ENCODE data around the gene FAM9B. TPM values are rescaled to one million over a fixed set of nuclear protein-coding genes. Genes with fewer than 3 reads are reported as not detected.

Gene FAM9B
- polyA plus RNA-seq, 1 donor (not counting 4 experiments of a cell fraction or from before 2014, with no cell fraction given): not detected

- no peak overlapping the region for H3K4me2 ChIP-seq (ENCODE audit: control insufficient read depth, extremely low read depth, insufficient read depth, low read depth, low read length)
- H3K4me1 ChIP-seq (ENCODE audit: control insufficient read depth, extremely low read depth, insufficient read depth, low read length): no peaks in the 10 kb centered on the region
- FAIRE-seq: no peak
- no peak overlapping the region for H2AFZ ChIP-seq (ENCODE audit: control insufficient read depth, low read length)
- H3K36me3 ChIP-seq (ENCODE audit: control insufficient read depth in 2 of 2, extremely low read depth in 1 of 2, insufficient read depth in 2 of 2, low read length in 2 of 2): no peaks in the 10 kb centered on the region
- no peak overlapping the region for H3K27ac ChIP-seq (ENCODE audit: control insufficient read depth, insufficient read depth, low read length)
- dilution Hi-C loops (cut with MboI; ENCODE audit: extremely low pct_ligation_motif_present, low sequenced_read_pairs): no loop called here
- no peaks in the 10 kb centered on the region for H4K20me1 ChIP-seq (ENCODE audit: control insufficient read depth, extremely low read depth, insufficient read depth, low read length)
- H3K9me3 ChIP-seq (ENCODE audit: control insufficient read depth, low read depth, low read length): no peaks in the 10 kb centered on the region
- no peak for DNase-seq (ENCODE audit: low read depth, low spot score)
- TF ChIP-seq EZH2 (IDR thresholded peaks at IDR 0.05; ENCODE audit: low read length): no peak
- TF ChIP-seq, protein P1, sequence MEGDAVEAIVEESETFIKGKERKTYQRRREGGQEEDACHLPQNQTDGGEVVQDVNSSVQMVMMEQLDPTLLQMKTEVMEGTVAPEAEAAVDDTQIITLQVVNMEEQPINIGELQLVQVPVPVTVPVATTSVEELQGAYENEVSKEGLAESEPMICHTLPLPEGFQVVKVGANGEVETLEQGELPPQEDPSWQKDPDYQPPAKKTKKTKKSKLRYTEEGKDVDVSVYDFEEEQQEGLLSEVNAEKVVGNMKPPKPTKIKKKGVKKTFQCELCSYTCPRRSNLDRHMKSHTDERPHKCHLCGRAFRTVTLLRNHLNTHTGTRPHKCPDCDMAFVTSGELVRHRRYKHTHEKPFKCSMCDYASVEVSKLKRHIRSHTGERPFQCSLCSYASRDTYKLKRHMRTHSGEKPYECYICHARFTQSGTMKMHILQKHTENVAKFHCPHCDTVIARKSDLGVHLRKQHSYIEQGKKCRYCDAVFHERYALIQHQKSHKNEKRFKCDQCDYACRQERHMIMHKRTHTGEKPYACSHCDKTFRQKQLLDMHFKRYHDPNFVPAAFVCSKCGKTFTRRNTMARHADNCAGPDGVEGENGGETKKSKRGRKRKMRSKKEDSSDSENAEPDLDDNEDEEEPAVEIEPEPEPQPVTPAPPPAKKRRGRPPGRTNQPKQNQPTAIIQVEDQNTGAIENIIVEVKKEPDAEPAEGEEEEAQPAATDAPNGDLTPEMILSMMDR (optimal IDR thresholded peaks at IDR 0.05 in 1 of 3, IDR thresholded peaks at IDR 0.05 in 1 of 3, conservative IDR thresholded peaks at IDR 0.05 in 1 of 3; ENCODE audit: extremely low read depth in 1 of 3, insufficient read depth in 2 of 3, low read length in 3 of 3): no peak
- no peak overlapping the region for H3K9ac ChIP-seq (ENCODE audit: control insufficient read depth, extremely low read depth, insufficient read depth, low read length)
- H3K79me2 ChIP-seq (ENCODE audit: control insufficient read depth, insufficient read depth, low read length): no peaks in the 10 kb centered on the region
- no peaks in the 10 kb centered on the region for H3K27me3 ChIP-seq (ENCODE audit: control insufficient read depth, extremely low read depth, insufficient read depth, low read length)
- no peak overlapping the region for H3K4me3 ChIP-seq (ENCODE audit: control insufficient read depth in 2 of 3, extremely low read depth in 1 of 3, insufficient read depth in 2 of 3, low read depth in 1 of 3, low read length in 3 of 3)
- no peaks in the 10 kb centered on the region for H3K9me1 ChIP-seq (ENCODE audit: control insufficient read depth, extremely low read depth, insufficient read depth, low read length)
These were observed 30.8 kb upstream of the FAM9B start for GRCh38 chrX:9064694-9065093.

DNA sequence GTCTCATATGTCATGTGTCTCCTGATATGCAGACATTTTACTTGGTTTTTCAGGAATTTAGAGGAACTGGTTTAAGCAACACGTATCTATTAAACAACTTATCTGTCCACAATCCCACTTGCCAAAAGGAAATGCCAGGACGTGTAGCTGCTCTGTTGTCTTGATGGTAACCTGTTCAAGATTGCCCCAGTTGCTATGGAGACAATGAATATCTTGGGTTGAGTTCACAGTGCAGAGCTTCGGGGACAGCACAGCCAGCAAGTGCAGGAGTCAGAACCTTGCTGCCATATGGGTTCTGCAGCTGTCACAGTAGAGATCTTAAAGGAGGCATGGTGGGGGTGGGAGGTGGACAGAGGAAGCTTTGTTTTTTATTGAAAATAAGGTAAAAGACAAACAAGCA, 28.7 kb upstream of the FAM9B start:
- H3K27ac ChIP-seq (ENCODE audit: control insufficient read depth, insufficient read depth, low read length): no peak overlapping the region
- TF ChIP-seq, protein P1 (optimal IDR thresholded peaks at IDR 0.05 in 1 of 3, IDR thresholded peaks at IDR 0.05 in 1 of 3, conservative IDR thresholded peaks at IDR 0.05 in 1 of 3; ENCODE audit: extremely low read depth in 1 of 3, insufficient read depth in 2 of 3, low read length in 3 of 3): no peak
- TF ChIP-seq EZH2 (IDR thresholded peaks at IDR 0.05; ENCODE audit: low read length): no peak
- no peak overlapping the region for H2AFZ ChIP-seq (ENCODE audit: control insufficient read depth, low read length)
- H3K4me3 ChIP-seq (ENCODE audit: control insufficient read depth in 2 of 3, extremely low read depth in 1 of 3, insufficient read depth in 2 of 3, low read depth in 1 of 3, low read length in 3 of 3): no peak overlapping the region
- H3K9ac ChIP-seq (ENCODE audit: control insufficient read depth, extremely low read depth, insufficient read depth, low read length): no peak overlapping the region
- no peaks in the 10 kb centered on the region for H3K9me1 ChIP-seq (ENCODE audit: control insufficient read depth, extremely low read depth, insufficient read depth, low read length)
- no peaks in the 10 kb centered on the region for H4K20me1 ChIP-seq (ENCODE audit: control insufficient read depth, extremely low read depth, insufficient read depth, low read length)
- no peaks in the 10 kb centered on the region for H3K27me3 ChIP-seq (ENCODE audit: control insufficient read depth, extremely low read depth, insufficient read depth, low read length)
- FAIRE-seq (no peak), DNase-seq (ENCODE audit: low read depth, low spot score) (no peak)
- no peak overlapping the region for H3K4me2 ChIP-seq (ENCODE audit: control insufficient read depth, extremely low read depth, insufficient read depth, low read depth, low read length)
- no peaks in the 10 kb centered on the region for H3K36me3 ChIP-seq (ENCODE audit: control insufficient read depth in 2 of 2, extremely low read depth in 1 of 2, insufficient read depth in 2 of 2, low read length in 2 of 2)
- no peaks in the 10 kb centered on the region for H3K4me1 ChIP-seq (ENCODE audit: control insufficient read depth, extremely low read depth, insufficient read depth, low read length)
- no peaks in the 10 kb centered on the region for H3K9me3 ChIP-seq (ENCODE audit: control insufficient read depth, low read depth, low read length)
- dilution Hi-C loops (cut with MboI; ENCODE audit: extremely low pct_ligation_motif_present, low sequenced_read_pairs): no loop called here
- no peaks in the 10 kb centered on the region for H3K79me2 ChIP-seq (ENCODE audit: control insufficient read depth, insufficient read depth, low read length)

Data from keratinocyte (primary cell).